H9 (cell line): Measurements from ENCODE around the gene CD47. TPM values are rescaled to one million over a fixed set of nuclear protein-coding genes. Genes with fewer than 3 reads are reported as not detected.

Experiments used
- DNase-seq: peaks from one replicate; pipeline ENCODE4 v3.0.0-alpha.2; 2017
- H2AFZ ChIP-seq: one replicate; pipeline ENCODE4 v1.6.1; 2013; ENCODE audit warnings: mild to moderate bottlenecking, low read length, control low read depth, moderate library complexity
- H2AK5ac ChIP-seq: 2 replicates; pipeline ENCODE4 v1.6.1; 2013; ENCODE audit warnings: low read length, control low read depth, mixed read lengths; ENCODE audit not compliant: insufficient read length
- H2BK120ac ChIP-seq: one replicate; pipeline ENCODE4 v1.6.1; 2013; ENCODE audit warnings: low read depth, mild to moderate bottlenecking, low read length, control low read depth, inconsistent platforms; ENCODE audit not compliant: poor library complexity, severe bottlenecking
- H2BK12ac ChIP-seq: 2 replicates; pipeline ENCODE4 v1.6.1; 2013; ENCODE audit warnings: low read length, control low read depth, mixed read lengths, low read depth; ENCODE audit not compliant: insufficient read length
- H2BK15ac ChIP-seq: 2 replicates; pipeline ENCODE4 v1.6.1; 2013; ENCODE audit warnings: low read depth, low read length, control low read depth
- H2BK20ac ChIP-seq: one replicate; pipeline ENCODE4 v1.6.1; 2013; ENCODE audit warnings: low read depth, mild to moderate bottlenecking, low read length, control low read depth, inconsistent platforms; ENCODE audit not compliant: poor library complexity, severe bottlenecking
- H2BK5ac ChIP-seq: 2 replicates; pipeline ENCODE4 v1.6.1; 2013; ENCODE audit warnings: low read length, control low read depth, mixed read lengths; ENCODE audit not compliant: insufficient read length
- H3K14ac ChIP-seq: 2 replicates; pipeline ENCODE4 v1.6.1; 2013; ENCODE audit warnings: low read length, control low read depth; ENCODE audit not compliant: insufficient read depth
- H3K18ac ChIP-seq: 2 replicates; pipeline ENCODE4 v1.6.1; 2013; ENCODE audit warnings: low read depth, mild to moderate bottlenecking, mixed read lengths, low read length, control low read depth; ENCODE audit not compliant: insufficient read length
- H3K23ac ChIP-seq: 2 replicates; pipeline ENCODE4 v1.6.1; 2013; ENCODE audit warnings: low read length, control low read depth, mixed read lengths, low read depth; ENCODE audit not compliant: insufficient read length
- H3K23me2 ChIP-seq: 2 replicates; pipeline ENCODE4 v1.6.1; 2013; ENCODE audit warnings: low read depth, mild to moderate bottlenecking, mixed read lengths, low read length, control low read depth; ENCODE audit not compliant: insufficient read length, poor library complexity, severe bottlenecking
- H3K27ac ChIP-seq: 2 replicates; pipeline ENCODE4 v1.5.1; 2013; ENCODE audit warnings: low read length, control low read depth, mixed read lengths, low read depth; ENCODE audit not compliant: insufficient read length
- H3K27me3 ChIP-seq: 2 replicates; pipeline ENCODE4 v1.6.1; 2013; ENCODE audit warnings: low read length, control low read depth, inconsistent platforms; ENCODE audit not compliant: insufficient read depth
- H3K4ac ChIP-seq: 2 replicates; pipeline ENCODE4 v1.6.1; 2013; ENCODE audit warnings: low read depth, mild to moderate bottlenecking, control low read depth, inconsistent platforms, low read length, moderate library complexity
- H3K4me1 ChIP-seq: 2 replicates; pipeline ENCODE4 v1.6.1; 2013; ENCODE audit warnings: low read length, control low read depth, inconsistent platforms; ENCODE audit not compliant: insufficient read depth
- H3K4me2 ChIP-seq: 2 replicates; pipeline ENCODE4 v1.6.1; 2013; ENCODE audit warnings: low read length, control low read depth, mixed read lengths; ENCODE audit not compliant: insufficient read length, insufficient read depth
- H3K56ac ChIP-seq: 2 replicates; pipeline ENCODE4 v1.6.1; 2013; ENCODE audit warnings: low read depth, mild to moderate bottlenecking, mixed read lengths, low read length, control low read depth; ENCODE audit not compliant: insufficient read length
- H3K79me1 ChIP-seq: 2 replicates; pipeline ENCODE4 v1.6.1; 2013; ENCODE audit warnings: low read depth, mild to moderate bottlenecking, moderate library complexity, low read length, control low read depth, inconsistent platforms; ENCODE audit not compliant: insufficient read depth, poor library complexity, severe bottlenecking
- H3K79me2 ChIP-seq: 2 replicates; pipeline ENCODE4 v1.6.1; 2013; ENCODE audit warnings: low read length, control low read depth, inconsistent platforms; ENCODE audit not compliant: insufficient read depth
- H3K9ac ChIP-seq: 2 replicates; pipeline ENCODE4 v1.6.1; 2013; ENCODE audit warnings: low read length, control low read depth, mixed read lengths; ENCODE audit not compliant: insufficient read length; ENCODE audit errors: extremely low read depth
- H3K9me3 ChIP-seq: one replicate; pipeline ENCODE4 v1.6.1; 2013; ENCODE audit warnings: low read depth, low read length, inconsistent platforms; ENCODE audit not compliant: control insufficient read depth
- H3T11ph ChIP-seq: one replicate; pipeline ENCODE4 v1.6.1; 2013; ENCODE audit warnings: mild to moderate bottlenecking, low read length, control low read depth, inconsistent platforms
- H4K20me1 ChIP-seq: one replicate; pipeline ENCODE4 v1.6.1; 2013; ENCODE audit not compliant: control insufficient read depth, insufficient read length, insufficient read depth
- H4K5ac ChIP-seq: 2 replicates; pipeline ENCODE4 v1.6.1; 2013; ENCODE audit warnings: low read depth, mild to moderate bottlenecking, mixed read lengths, low read length, control low read depth; ENCODE audit not compliant: insufficient read length
- H4K8ac ChIP-seq: replicated peaks from 2 replicates; pipeline ENCODE4 v1.6.1; 2013; ENCODE audit warnings: low read length, control low read depth, mixed read lengths, low read depth; ENCODE audit not compliant: insufficient read length
- H4K91ac ChIP-seq: 2 replicates; pipeline ENCODE4 v1.6.1; 2013; ENCODE audit warnings: low read depth, mild to moderate bottlenecking, moderate library complexity, mixed read lengths, low read length, control low read depth; ENCODE audit not compliant: insufficient read length
- H3K27ac Mint-ChIP-seq, 3 experiments: 2 replicates in 2 of 3; 3 replicates in 1 of 3; pipeline ENCODE4 v1.8.0; 2020 to 2021; ENCODE audit warnings: mixed read lengths in 3 of 3, mild to moderate bottlenecking in 1 of 3, moderate library complexity in 1 of 3
- H3K27me3 Mint-ChIP-seq: 2 replicates; pipeline ENCODE4 v1.8.0; 2021; ENCODE audit warnings: low read depth, mild to moderate bottlenecking, moderate library complexity, mixed read lengths
- H3K36me3 Mint-ChIP-seq, 3 experiments: 2 replicates in 2 of 3; 3 replicates in 1 of 3; pipeline ENCODE4 v1.8.0; 2020 to 2021; ENCODE audit warnings: low read depth in 3 of 3, mixed read lengths in 3 of 3; ENCODE audit not compliant: insufficient read depth in 1 of 3
- H3K4me1 Mint-ChIP-seq, 2 experiments: 2 replicates each; pipeline ENCODE4 v1.8.0; 2020; ENCODE audit warnings: mixed read lengths in 2 of 2
- H3K4me3 Mint-ChIP-seq, 2 experiments: 2 replicates in 1 of 2; 3 replicates in 1 of 2; pipeline ENCODE4 v1.8.0; 2020 to 2021; ENCODE audit warnings: mild to moderate bottlenecking in 2 of 2, mixed read lengths in 2 of 2, moderate library complexity in 1 of 2
- H3K9me3 Mint-ChIP-seq, 2 experiments: 2 replicates in 1 of 2; 3 replicates in 1 of 2; pipeline ENCODE4 v1.8.0; 2020; ENCODE audit warnings: mild to moderate bottlenecking in 2 of 2, mixed read lengths in 2 of 2, moderate library complexity in 1 of 2
- CTCF ChIP-seq: fragments of 200-600 bp; sonication (generic); conservative IDR thresholded peaks from 3 replicates; pipeline ENCODE4 v1.8.0; 2021; ENCODE audit warnings: antibody characterized with exemption, mild to moderate bottlenecking
- WGBS: extraction: QIAGEN DNeasy Blood & Tissue Kit; methylation state at CpG from one replicate; pipeline ENCODE4 v1.1.7; 2013; ENCODE audit warnings: missing lambda C conversion rate, low lambda C conversion rate, mixed read lengths; ENCODE audit not compliant: insufficient read length; ENCODE audit errors: extremely low coverage; 5-methylcytosine and 5-hydroxymethylcytosine counted together
- total RNA-seq: library from RNA; stranded (reverse); gene quantifications from 2 replicates; pipeline ENCODE4 v1.2.1, GENCODE V29; 2021

The CD47 gene
- total RNA-seq, 1 experiment from 2014 or later, result 15.4 TPM

GRCh38 chr3:108017587-108017986 is 73.2 kb downstream of the CD47 start:
- H3K27ac ChIP-seq, result no peak overlapping the region
- no peaks in the 10 kb centered on the region for H3K9me3 Mint-ChIP-seq

More at GRCh38 chr3:108017587-108017986, 73.2 kb downstream of the CD47 start:
- H3K9me3 ChIP-seq, result no peaks in the 10 kb centered on the region
- no CpG with 5 or more reads among the region's 4 CpGs for WGBS
- H2BK120ac ChIP-seq, result no peak overlapping the region
- H3K27me3 ChIP-seq, result no peaks in the 10 kb centered on the region
- H3K27ac Mint-ChIP-seq, result no peak overlapping the region
- no peak overlapping the region for H3K23ac ChIP-seq
- H2BK20ac ChIP-seq, result no peak overlapping the region
- TF ChIP-seq CTCF, result no peak
- peaks cover 41 to 64% of the 10 kb centered on the region in 2 experiments for H3K4me1 Mint-ChIP-seq
- H3K79me1 ChIP-seq, result no peaks in the 10 kb centered on the region
- no peaks in the 10 kb centered on the region for H3K23me2 ChIP-seq
- H3K79me2 ChIP-seq, result no peaks in the 10 kb centered on the region
- no peak overlapping the region for H3K4ac ChIP-seq
- H3K4me3 Mint-ChIP-seq, result no peak overlapping the region
- H2BK5ac ChIP-seq, result no peak overlapping the region
- H3K9ac ChIP-seq, result no peak overlapping the region
- no peaks in the 10 kb centered on the region for H4K20me1 ChIP-seq
- no peak overlapping the region for H3K56ac ChIP-seq
- no peak overlapping the region for H2BK15ac ChIP-seq
- H3K18ac ChIP-seq, result no peak overlapping the region
- H3T11ph ChIP-seq, result no peak overlapping the region
- DNase-seq, result no peak
- H3K27me3 Mint-ChIP-seq, result 0 out of 2 replicates have a peak, but pooled peaks cover 2% of the 10 kb centered on the region
- H3K4me2 ChIP-seq, result no peak overlapping the region
- H3K36me3 Mint-ChIP-seq, result peaks cover 0 to 9% (median 0%) of the 10 kb centered on the region in 3 experiments; a peak in 1 of 7 replicates
- no peak overlapping the region for H3K14ac ChIP-seq
- H3K4me1 ChIP-seq, result peaks cover 5% of the 10 kb centered on the region; the same call in 1 of the 2 replicates
- H2AFZ ChIP-seq, result no peak overlapping the region
- H4K5ac ChIP-seq, result no peak overlapping the region
- no peak overlapping the region for H2AK5ac ChIP-seq
- no peak overlapping the region for H4K91ac ChIP-seq
- H2BK12ac ChIP-seq, result no peak overlapping the region
- H4K8ac ChIP-seq, result no peak overlapping the region
